CD14-positive monocyte (primary cell): ENCODE data around the gene PRDM12. TPM values are rescaled to one million over a fixed set of nuclear protein-coding genes. Genes with fewer than 3 reads are reported as not detected.

ENCODE experiments used
- DNase-seq, 3 donors: peaks; one replicate each; pipeline ENCODE4 v3.0.0-alpha.2; 2011 to 2022
- H2AFZ ChIP-seq: 2 replicates; pipeline ENCODE4 v1.6.0; 2012; ENCODE audit warnings: mild to moderate bottlenecking, low read depth, low read length, inconsistent platforms; ENCODE audit not compliant: insufficient read depth, poor library complexity, severe bottlenecking
- H3K27ac ChIP-seq, 2 donors: 1 replicate in 1 of 2; 2 replicates in 1 of 2; pipeline ENCODE4 v1.5.1; 2012 to 2013; ENCODE audit warnings: low read length in 2 of 2, control low read depth in 1 of 2, inconsistent platforms in 1 of 2, low read depth in 1 of 2, mild to moderate bottlenecking in 1 of 2
- H3K27me3 ChIP-seq, 2 donors: one replicate each; pipeline versions ENCODE4 v1.6.0 to v1.6.1; 2011 to 2013; ENCODE audit warnings: low read length in 2 of 2; ENCODE audit not compliant: control insufficient read depth in 2 of 2, insufficient read depth in 2 of 2
- H3K36me3 ChIP-seq, 2 donors: replicated peaks in 1 of 2; 1 replicate in 1 of 2; 2 replicates in 1 of 2; pipeline versions ENCODE4 v1.5.1 to v1.6.1; 2012 to 2013; ENCODE audit warnings: low read length in 2 of 2, control low read depth in 1 of 2, inconsistent platforms in 1 of 2, mild to moderate bottlenecking in 1 of 2; ENCODE audit not compliant: insufficient read depth in 2 of 2, control insufficient read depth in 1 of 2
- H3K4me1 ChIP-seq, 2 donors: 1 replicate in 1 of 2; 2 replicates in 1 of 2; pipeline versions ENCODE4 v1.5.1 to v1.6.1; 2012 to 2013; ENCODE audit warnings: low read length in 2 of 2, control low read depth in 1 of 2, inconsistent platforms in 1 of 2, mild to moderate bottlenecking in 1 of 2, moderate library complexity in 1 of 2; ENCODE audit not compliant: insufficient read depth in 2 of 2, control insufficient read depth in 1 of 2
- H3K4me2 ChIP-seq: replicated peaks from 2 replicates; pipeline ENCODE3; 2012; ENCODE audit warnings: low read length, moderate library complexity, mild to moderate bottlenecking; ENCODE audit not compliant: poor library complexity, severe bottlenecking; ENCODE audit errors: extremely low read depth
- H3K4me3 ChIP-seq, 3 experiments: fragments of 200-600 bp in 1 of 3; sonication (generic) in 1 of 3; replicated peaks in 1 of 3; 1 replicate in 2 of 3; 2 replicates in 1 of 3; pipeline ENCODE4 v1.5.1; 2011 to 2013; ENCODE audit warnings: low read length in 3 of 3, mild to moderate bottlenecking in 3 of 3, control low read depth in 2 of 3, low read depth in 2 of 3, inconsistent platforms in 1 of 3, moderate library complexity in 1 of 3
- H3K79me2 ChIP-seq: 2 replicates; pipeline ENCODE4 v1.6.0; 2012; ENCODE audit warnings: mild to moderate bottlenecking, control low read depth, inconsistent platforms, low read length, moderate library complexity; ENCODE audit not compliant: insufficient read depth
- H3K9ac ChIP-seq: 2 replicates; pipeline ENCODE4 v1.6.0; 2017; ENCODE audit warnings: low read length, mild to moderate bottlenecking; ENCODE audit not compliant: insufficient read depth, poor library complexity, severe bottlenecking
- H3K9me3 ChIP-seq, 2 donors: replicated peaks in 1 of 2; 1 replicate in 1 of 2; 2 replicates in 1 of 2; pipeline versions ENCODE4 v1.5.1 to v1.6.1; 2012 to 2013; ENCODE audit warnings: low read length in 2 of 2, control low read depth in 1 of 2; ENCODE audit not compliant: control insufficient read depth in 1 of 2, insufficient read depth in 1 of 2
- H4K20me1 ChIP-seq: 2 replicates; pipeline ENCODE4 v1.6.0; 2012; ENCODE audit warnings: mild to moderate bottlenecking, low read length, control low read depth, moderate library complexity; ENCODE audit not compliant: insufficient read depth
- H3K27ac Mint-ChIP-seq, 7 donors: one replicate each; pipeline ENCODE4 v1.8.0; 2020; ENCODE audit warnings: mild to moderate bottlenecking in 7 of 7, mixed read lengths in 7 of 7, moderate library complexity in 6 of 7, inconsistent platforms in 2 of 7
- H3K27me3 Mint-ChIP-seq, 3 donors: one replicate each; pipeline ENCODE4 v1.8.0; 2021 to 2022; ENCODE audit warnings: low read depth in 3 of 3, mild to moderate bottlenecking in 3 of 3, mixed read lengths in 3 of 3, moderate library complexity in 3 of 3, inconsistent platforms in 1 of 3
- H3K36me3 Mint-ChIP-seq, 2 donors: one replicate each; pipeline ENCODE4 v1.8.0; 2020; ENCODE audit warnings: mixed read lengths in 2 of 2, inconsistent platforms in 1 of 2, mild to moderate bottlenecking in 1 of 2
- H3K4me1 Mint-ChIP-seq: one replicate; pipeline ENCODE4 v1.8.0; 2020; ENCODE audit warnings: mild to moderate bottlenecking, mixed read lengths
- H3K4me3 Mint-ChIP-seq, 2 donors: one replicate each; pipeline ENCODE4 v1.8.0; 2020; ENCODE audit warnings: mild to moderate bottlenecking in 2 of 2, mixed read lengths in 2 of 2, moderate library complexity in 1 of 2
- H3K9me3 Mint-ChIP-seq, 7 donors: one replicate each; pipeline ENCODE4 v1.8.0; 2020 to 2022; ENCODE audit warnings: mixed read lengths in 7 of 7, mild to moderate bottlenecking in 6 of 7, moderate library complexity in 6 of 7, inconsistent platforms in 2 of 7
- CTCF ChIP-seq: fragments of 200-600 bp; IDR thresholded peaks from one replicate; pipeline ENCODE4 v1.8.0; 2022; ENCODE audit warnings: antibody characterized with exemption, mild to moderate bottlenecking
- WGBS: methylation state at CpG from one replicate; pipeline ENCODE4 v1.1.5; 2013; ENCODE audit warnings: missing lambda C conversion rate; ENCODE audit not compliant: insufficient coverage; 5-methylcytosine and 5-hydroxymethylcytosine counted together
- intact Hi-C, 2 donors: fragments of 100-400 bp; cut with micrococcal nuclease; formaldehyde crosslinking; loops; one replicate each; pipeline versions ENCODE4 v1.15.0 to v1.15.1; 2023
- polyA plus RNA-seq, 3 donors: library from polyadenylated mRNA; depleted of rRNA in 1 of 3; unstranded in 2 of 3; stranded (reverse) in 1 of 3; fragments of 300-500 nt in 2 of 3; fragments of >200 nt in 1 of 3; fragmentation: Illumina TruSeq in 2 of 3; gene quantifications; 1 replicate in 2 of 3; 2 replicates in 1 of 3; pipeline ENCODE4 v1.2.3, GENCODE V29; 2012 to 2021

The PRDM12 gene
- polyA plus RNA-seq, 3 donors = 0.08 TPM; not detected in 2

- WGBS = 81% methylated on average over 7 of the region's 20 CpGs
- no peak overlapping the region for H3K9ac ChIP-seq
- H4K20me1 ChIP-seq = no peaks in the 10 kb centered on the region
- H2AFZ ChIP-seq = no peak overlapping the region
- H3K4me1 Mint-ChIP-seq = no peaks in the 10 kb centered on the region
- H3K79me2 ChIP-seq = no peaks in the 10 kb centered on the region
- no peaks in the 10 kb centered on the region for H3K4me1 ChIP-seq
- no peak for DNase-seq
- H3K27me3 ChIP-seq = no peaks in the 10 kb centered on the region
- H3K4me3 ChIP-seq = no peak overlapping the region
- H3K4me2 ChIP-seq = no peak overlapping the region
- no peaks in the 10 kb centered on the region for H3K9me3 ChIP-seq
- no peak for TF ChIP-seq CTCF
- H3K36me3 Mint-ChIP-seq = peaks cover 44 to 46% of the 10 kb centered on the region in 2 donors
- H3K4me3 Mint-ChIP-seq = no peak overlapping the region
- peaks cover 6% of the 10 kb centered on the region in 3 donors for H3K27me3 Mint-ChIP-seq
- H3K27ac ChIP-seq = no peak overlapping the region
- peaks cover 0 to 2% (median 0%) of the 10 kb centered on the region in 7 donors for H3K9me3 Mint-ChIP-seq
- H3K36me3 ChIP-seq = peaks cover 29 to 46% of the 10 kb centered on the region in 2 donors
- intact Hi-C loops = no loop called here
- H3K27ac Mint-ChIP-seq = no peak overlapping the region
Observed at GRCh38 chr9:130639124-130639765, 25.1 kb upstream of the PRDM12 start.

GRCh38 chr9:130639866-130640555 lies 24.4 kb upstream of the PRDM12 start:
- Mint-ChIP-seq H3K27me3 (peaks cover 6 to 8% (median 6%) of the 10 kb centered on the region in 3 donors), H3K4me3 (no peak overlapping the region), H3K4me1 (no peaks in the 10 kb centered on the region), H3K9me3 (peaks cover 0 to 2% (median 0%) of the 10 kb centered on the region in 7 donors), H3K27ac (peak overlapping the region in 1 of 7 donors; percentile 31), H3K36me3 (peaks cover 38 to 40% of the 10 kb centered on the region in 2 donors)
- 98% methylated on average over 6 of the region's 17 CpGs for WGBS
- intact Hi-C loops = no loop called here
- Histone ChIP-seq H3K27ac (no peak overlapping the region), H3K36me3 (peaks cover 21 to 39% of the 10 kb centered on the region in 2 donors), H3K4me3 (no peak overlapping the region), H3K79me2 (no peaks in the 10 kb centered on the region), H2AFZ (no peak overlapping the region), H3K4me2 (no peak overlapping the region), H3K9ac (no peak overlapping the region), H3K4me1 (no peaks in the 10 kb centered on the region), H4K20me1 (no peaks in the 10 kb centered on the region), H3K9me3 (no peaks in the 10 kb centered on the region), H3K27me3 (no peaks in the 10 kb centered on the region)
- TF ChIP-seq CTCF = no peak
- no peak for DNase-seq
